ENCODE measurements around the gene RRAGC.

GRCh38 chr1:38819040-38819439, 40.5 kb downstream of the RRAGC start:
- no peak for TF ChIP-seq CTCF (IDR thresholded peaks at IDR 0.05)
- no peak for TF ChIP-seq POLR2A (IDR thresholded peaks at IDR 0.05)
- no peak for TF ChIP-seq EP300 (IDR thresholded peaks at IDR 0.05)
